PFSK-1 (cell line): ENCODE measurements around the gene NHLRC1. TPM values are rescaled to one million over a fixed set of nuclear protein-coding genes. Genes with fewer than 3 reads are reported as not detected.

Experiments used
- FOXP2 ChIP-seq: optimal IDR thresholded peaks from 2 replicates; pipeline ENCODE3; 2011; ENCODE audit warnings: borderline replicate concordance, control low read depth, inconsistent platforms; ENCODE audit not compliant: insufficient read depth; ENCODE audit errors: extremely low read length, extremely low read depth
- POLR2AphosphoS5 ChIP-seq: IDR thresholded peaks from 2 replicates; pipeline ENCODE4 v1.6.1; 2012; ENCODE audit warnings: low read depth, mild to moderate bottlenecking, control low read depth, low read length, moderate library complexity
- SIN3A ChIP-seq: IDR thresholded peaks from 2 replicates; pipeline ENCODE4 v1.6.1; 2012; ENCODE audit warnings: mild to moderate bottlenecking, low read length, moderate library complexity, borderline replicate concordance; ENCODE audit not compliant: insufficient read depth
- TAF1 ChIP-seq: IDR thresholded peaks from 2 replicates; pipeline ENCODE4 v1.6.1; 2012; ENCODE audit warnings: low read length, control low read depth, borderline replicate concordance; ENCODE audit not compliant: insufficient read depth
- polyA plus RNA-seq: library from polyadenylated mRNA; unstranded; fragments of >200 nt; gene quantifications from one replicate; pipeline ENCODE4 v1.2.1, GENCODE V29; 2012; ENCODE audit warnings: low read depth, missing spikeins; ENCODE audit not compliant: insufficient read length
- TF ChIP-seq, protein P1 (sequence below), 2 experiments: IDR thresholded peaks; 2 replicates each; pipeline versions ENCODE4 v1.6.1 to v1.8.0; 2011 to 2012; ENCODE audit warnings: low read depth in 2 of 2, low read length in 2 of 2, control low read depth in 1 of 2, inconsistent platforms in 1 of 2, mild to moderate bottlenecking in 1 of 2, moderate library complexity in 1 of 2; ENCODE audit not compliant: insufficient read depth in 1 of 2

The NHLRC1 gene
- not detected for polyA plus RNA-seq

GRCh38 chr6:18122128-18123093, at the start of gene NHLRC1:
TSS of gene NHLRC1 (minus strand) at chr6:18122677. CDS start at chr6:18122606, 71 bp downstream.
- TF ChIP-seq FOXP2 (no peak), SIN3A (no peak), TAF1 (no peak), POLR2AphosphoS5 (no peak)
- TF ChIP-seq, protein P1, sequence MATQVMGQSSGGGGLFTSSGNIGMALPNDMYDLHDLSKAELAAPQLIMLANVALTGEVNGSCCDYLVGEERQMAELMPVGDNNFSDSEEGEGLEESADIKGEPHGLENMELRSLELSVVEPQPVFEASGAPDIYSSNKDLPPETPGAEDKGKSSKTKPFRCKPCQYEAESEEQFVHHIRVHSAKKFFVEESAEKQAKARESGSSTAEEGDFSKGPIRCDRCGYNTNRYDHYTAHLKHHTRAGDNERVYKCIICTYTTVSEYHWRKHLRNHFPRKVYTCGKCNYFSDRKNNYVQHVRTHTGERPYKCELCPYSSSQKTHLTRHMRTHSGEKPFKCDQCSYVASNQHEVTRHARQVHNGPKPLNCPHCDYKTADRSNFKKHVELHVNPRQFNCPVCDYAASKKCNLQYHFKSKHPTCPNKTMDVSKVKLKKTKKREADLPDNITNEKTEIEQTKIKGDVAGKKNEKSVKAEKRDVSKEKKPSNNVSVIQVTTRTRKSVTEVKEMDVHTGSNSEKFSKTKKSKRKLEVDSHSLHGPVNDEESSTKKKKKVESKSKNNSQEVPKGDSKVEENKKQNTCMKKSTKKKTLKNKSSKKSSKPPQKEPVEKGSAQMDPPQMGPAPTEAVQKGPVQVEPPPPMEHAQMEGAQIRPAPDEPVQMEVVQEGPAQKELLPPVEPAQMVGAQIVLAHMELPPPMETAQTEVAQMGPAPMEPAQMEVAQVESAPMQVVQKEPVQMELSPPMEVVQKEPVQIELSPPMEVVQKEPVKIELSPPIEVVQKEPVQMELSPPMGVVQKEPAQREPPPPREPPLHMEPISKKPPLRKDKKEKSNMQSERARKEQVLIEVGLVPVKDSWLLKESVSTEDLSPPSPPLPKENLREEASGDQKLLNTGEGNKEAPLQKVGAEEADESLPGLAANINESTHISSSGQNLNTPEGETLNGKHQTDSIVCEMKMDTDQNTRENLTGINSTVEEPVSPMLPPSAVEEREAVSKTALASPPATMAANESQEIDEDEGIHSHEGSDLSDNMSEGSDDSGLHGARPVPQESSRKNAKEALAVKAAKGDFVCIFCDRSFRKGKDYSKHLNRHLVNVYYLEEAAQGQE (IDR thresholded peaks at IDR 0.05; ENCODE audit: insufficient read depth in 1 of 2, low read depth in 2 of 2, low read length in 2 of 2): no peak

GRCh38 chr6:18171871-18172270, 49.4 kb upstream of the NHLRC1 start:
- TF ChIP-seq POLR2AphosphoS5: no peak
- no peak for TF ChIP-seq FOXP2
- no peak for TF ChIP-seq TAF1
- no peak for TF ChIP-seq SIN3A
- TF ChIP-seq, protein P1 (IDR thresholded peaks at IDR 0.05; ENCODE audit: insufficient read depth in 1 of 2, low read depth in 2 of 2, low read length in 2 of 2): no peak

- TF ChIP-seq TAF1 (no peak), POLR2AphosphoS5 (no peak), SIN3A (no peak), FOXP2 (no peak)
- TF ChIP-seq, protein P1 (IDR thresholded peaks at IDR 0.05; ENCODE audit: insufficient read depth in 1 of 2, low read depth in 2 of 2, low read length in 2 of 2): no peak
These were observed 45.8 kb upstream of the NHLRC1 start for GRCh38 chr6:18168264-18168663.

- TF ChIP-seq, protein P1 (IDR thresholded peaks at IDR 0.05; ENCODE audit: insufficient read depth in 1 of 2, low read depth in 2 of 2, low read length in 2 of 2): no peak
- TF ChIP-seq TAF1 (no peak), POLR2AphosphoS5 (no peak)
These were observed 44.0 kb upstream of the NHLRC1 start for GRCh38 chr6:18166312-18167036.
